ENCODE data around the gene PPP1R3C. TPM values are rescaled to one million over a fixed set of nuclear protein-coding genes. Genes with fewer than 3 reads are reported as not detected.

Gene PPP1R3C
- total RNA-seq, 2 donors from 2014 or later: 0.51 to 0.91 TPM

- Histone ChIP-seq H3K9ac (ENCODE audit: extremely low read depth, low read length, poor library complexity, severe bottlenecking) (no peak overlapping the region), H3K27ac (ENCODE audit: low read depth, low read length) (no peak overlapping the region), H3K36me3 (ENCODE audit: control insufficient read depth, insufficient read depth, low read length) (no peaks in the 10 kb centered on the region), H3K4me3 (ENCODE audit: low read length) (no peak overlapping the region), H3K27me3 (ENCODE audit: control insufficient read depth, insufficient read depth, low read length, poor library complexity, severe bottlenecking) (no peaks in the 10 kb centered on the region), H3K4me1 (ENCODE audit: control insufficient read depth, insufficient read depth, low read length) (no peaks in the 10 kb centered on the region), H3K9me3 (ENCODE audit: control insufficient read depth, low read length) (no peaks in the 10 kb centered on the region)
- no peak overlapping the region for H3K4me3 Mint-ChIP-seq
- peaks cover 4% of the 10 kb centered on the region for H3K9me3 Mint-ChIP-seq
- DNase-seq: no peak
- no peaks in the 10 kb centered on the region for H3K36me3 Mint-ChIP-seq (ENCODE audit: low read depth)
- no peak overlapping the region for H3K27ac Mint-ChIP-seq
- peaks cover 9% of the 10 kb centered on the region for H3K27me3 Mint-ChIP-seq (ENCODE audit: insufficient read depth)
- WGBS, 2 experiments (ENCODE audit: insufficient coverage in 1 of 2, insufficient read length in 1 of 2): 89 to 94% methylated on average over 2 of the region's 2 CpGs
- H3K4me1 Mint-ChIP-seq: no peaks in the 10 kb centered on the region
- TF ChIP-seq CTCF (conservative IDR thresholded peaks at IDR 0.05): no peak
These were observed 50.7 kb downstream of the PPP1R3C start for GRCh38 chr10:91582153-91582554.

GRCh38 chr10:91579329-91579985, 53.4 kb downstream of the PPP1R3C start:
- Mint-ChIP-seq H3K27ac (no peak overlapping the region), H3K9me3 (peaks cover 4% of the 10 kb centered on the region), H3K4me3 (no peak overlapping the region), H3K36me3 (ENCODE audit: low read depth) (no peaks in the 10 kb centered on the region), H3K4me1 (no peaks in the 10 kb centered on the region), H3K27me3 (ENCODE audit: insufficient read depth) (peaks cover 7% of the 10 kb centered on the region)
- H3K27me3 ChIP-seq (ENCODE audit: control insufficient read depth, insufficient read depth, low read length, poor library complexity, severe bottlenecking): no peaks in the 10 kb centered on the region
- H3K9me3 ChIP-seq (ENCODE audit: control insufficient read depth, low read length): no peaks in the 10 kb centered on the region
- WGBS, 2 experiments (ENCODE audit: insufficient coverage in 1 of 2, insufficient read length in 1 of 2): 96 to 100% methylated on average over 1 to 2 of the region's 2 CpGs
- H3K36me3 ChIP-seq (ENCODE audit: control insufficient read depth, insufficient read depth, low read length): no peaks in the 10 kb centered on the region
- H3K27ac ChIP-seq (ENCODE audit: low read depth, low read length): no peak overlapping the region
- no peak for DNase-seq
- H3K4me1 ChIP-seq (ENCODE audit: control insufficient read depth, insufficient read depth, low read length): no peaks in the 10 kb centered on the region
- no peak overlapping the region for H3K9ac ChIP-seq (ENCODE audit: extremely low read depth, low read length, poor library complexity, severe bottlenecking)
- TF ChIP-seq CTCF (conservative IDR thresholded peaks at IDR 0.05): no peak
- H3K4me3 ChIP-seq (ENCODE audit: low read length): no peak overlapping the region

Other genes with a start within 250 kb of the PPP1R3C start
- 10 to 100 TPM in 1 of 2 donors, 1 to 10 TPM in 1; 8.8 to 13.4 TPM for gene HECTD2, start 222.7 kb downstream of the PPP1R3C start, total RNA-seq
- gene TNKS2, start 165.4 kb upstream of the PPP1R3C start, total RNA-seq: 10 to 100 TPM; 51.3 to 59.9 TPM

Measured in endodermal cell (in vitro differentiated cells).